Activated CD8-positive, alpha-beta memory T cell treated with anti-CD3 and anti-CD28 coated beads, Interleukin-2, amount 50 U/mL, for 24 hours (primary cell): ENCODE results near the gene HSD17B1.
"Not testable (repeated sequence)": the region's sequence is repeated elsewhere in the genome, so short reads cannot be mapped to it uniquely, and the experiment has no call there.

ENCODE experiments used
- DNase-seq: peaks from one replicate; pipeline ENCODE4 v3.0.0-alpha.2; 2020; ENCODE audit errors: extremely low read depth

Gene HSD17B1

DNA sequence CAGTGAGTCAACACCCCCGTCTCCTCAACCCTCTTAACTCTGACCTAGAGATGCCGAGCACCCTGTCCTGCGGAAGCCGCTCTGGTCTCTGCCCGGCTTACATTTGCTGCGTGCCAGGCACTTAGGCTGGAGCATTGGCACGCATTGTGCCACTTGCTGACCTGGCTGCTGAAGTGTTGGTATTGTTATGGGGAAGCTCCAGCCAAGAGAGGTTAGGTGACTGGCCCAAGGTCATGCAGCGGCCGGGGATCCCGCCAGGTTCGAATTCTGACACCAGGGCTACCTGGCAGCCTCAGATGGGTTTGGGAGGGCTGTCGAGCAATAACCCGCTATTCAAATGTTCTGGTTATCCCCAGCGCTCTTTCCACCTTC is 5.0 kb upstream of the HSD17B1 start:
- no peak for DNase-seq

DNA sequence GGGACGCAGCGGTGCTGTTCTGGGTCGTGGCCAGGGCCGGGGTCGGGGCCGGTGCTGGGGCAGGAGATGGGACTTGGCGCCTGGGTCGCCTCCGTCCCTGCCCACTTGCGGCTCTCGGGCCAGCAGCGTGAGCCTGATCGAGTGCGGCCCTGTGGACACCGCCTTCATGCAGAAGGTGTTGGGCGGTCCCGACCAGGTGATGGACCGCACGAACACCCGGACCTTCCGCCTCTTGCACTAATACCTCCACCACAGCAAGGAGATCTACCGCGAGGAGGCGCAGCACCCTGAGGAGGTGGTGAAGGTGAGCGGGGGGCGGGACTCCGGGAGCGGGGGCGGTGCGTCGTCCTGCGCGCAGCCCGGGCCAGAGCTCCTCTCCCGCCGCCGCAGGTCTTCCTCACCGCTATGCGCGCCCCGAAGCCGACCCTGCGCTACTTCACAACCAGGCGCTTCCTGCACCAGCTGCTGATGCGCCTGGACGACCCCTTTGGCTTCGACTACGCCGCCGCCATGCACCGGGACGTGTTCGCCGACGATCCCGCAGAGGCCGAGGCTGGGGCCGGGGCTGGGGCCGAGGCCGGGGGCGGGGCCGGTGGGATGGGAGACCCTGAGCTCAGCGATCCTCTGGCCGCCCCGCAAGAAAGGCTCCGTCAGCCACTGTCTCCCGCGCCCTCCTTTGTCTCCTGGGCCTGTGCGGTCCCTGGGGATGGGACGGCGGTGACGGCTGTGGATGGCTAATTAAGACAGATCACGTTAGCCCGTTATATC is 4.5 kb upstream of the HSD17B1 start:
- no peak for DNase-seq

DNA sequence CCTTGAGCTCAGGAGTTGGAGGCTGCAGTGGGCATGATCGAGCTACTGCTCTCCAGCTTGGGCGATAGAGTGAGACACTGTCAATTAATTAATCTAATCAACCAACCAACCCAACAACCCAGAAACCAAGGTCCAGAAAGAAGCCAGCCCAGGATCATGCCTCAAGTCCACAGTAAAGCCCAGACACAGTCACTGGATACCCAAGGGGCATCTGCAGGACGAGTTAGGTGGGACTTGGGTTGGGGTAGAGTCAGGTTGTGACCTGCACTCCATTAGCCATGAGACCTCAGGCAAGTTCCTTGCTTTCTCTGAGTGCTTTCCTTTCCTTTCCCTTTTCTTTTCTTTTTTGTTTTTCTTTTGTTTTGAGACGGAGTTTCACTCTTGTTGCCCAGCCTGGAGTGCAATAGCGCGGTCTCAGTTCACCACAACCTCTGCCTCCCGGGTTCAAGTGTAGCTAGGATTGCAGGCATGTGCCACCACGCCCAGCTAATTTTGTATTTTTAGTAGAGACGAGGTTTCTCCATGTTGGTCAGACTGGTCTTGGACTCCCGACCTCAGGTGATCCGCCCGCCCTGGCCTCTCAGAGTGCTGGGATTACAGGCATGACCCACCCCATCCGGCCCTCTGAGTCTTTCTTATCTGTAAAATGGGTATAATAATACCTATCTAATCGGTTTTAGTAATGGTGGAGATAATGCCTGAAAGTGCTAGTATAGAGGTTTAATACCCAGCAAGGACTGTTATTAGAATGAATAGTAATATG is 3.5 kb upstream of the HSD17B1 start:
- no peak for DNase-seq

DNA sequence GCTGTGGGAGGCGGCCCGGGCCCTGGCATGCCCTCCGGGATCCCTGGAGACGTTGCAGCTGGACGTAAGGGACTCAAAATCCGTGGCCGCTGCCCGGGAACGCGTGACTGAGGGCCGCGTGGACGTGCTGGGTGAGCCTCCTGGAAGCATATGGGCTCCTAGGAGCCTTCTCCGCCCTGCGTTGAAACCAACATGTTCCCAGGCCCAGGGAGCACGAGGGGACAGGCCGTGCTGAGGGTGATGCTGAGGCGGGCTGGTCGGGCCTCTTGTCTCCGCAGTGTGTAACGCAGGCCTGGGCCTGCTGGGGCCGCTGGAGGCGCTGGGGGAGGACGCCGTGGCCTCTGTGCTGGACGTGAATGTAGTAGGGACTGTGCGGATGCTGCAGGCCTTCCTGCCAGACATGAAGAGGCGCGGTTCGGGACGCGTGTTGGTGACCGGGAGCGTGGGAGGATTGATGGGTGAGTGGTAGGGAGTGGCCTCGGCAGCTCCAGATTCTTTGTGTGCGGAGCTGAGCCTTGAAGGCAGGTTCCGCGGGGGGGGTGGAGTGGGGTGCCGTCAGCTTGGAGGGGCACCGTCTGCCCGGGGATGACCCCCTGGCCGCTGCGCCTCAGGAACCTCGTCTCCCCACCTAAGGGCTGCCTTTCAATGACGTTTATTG is 567 bp downstream of the HSD17B1 start:
- DNase-seq = no peak

DNA sequence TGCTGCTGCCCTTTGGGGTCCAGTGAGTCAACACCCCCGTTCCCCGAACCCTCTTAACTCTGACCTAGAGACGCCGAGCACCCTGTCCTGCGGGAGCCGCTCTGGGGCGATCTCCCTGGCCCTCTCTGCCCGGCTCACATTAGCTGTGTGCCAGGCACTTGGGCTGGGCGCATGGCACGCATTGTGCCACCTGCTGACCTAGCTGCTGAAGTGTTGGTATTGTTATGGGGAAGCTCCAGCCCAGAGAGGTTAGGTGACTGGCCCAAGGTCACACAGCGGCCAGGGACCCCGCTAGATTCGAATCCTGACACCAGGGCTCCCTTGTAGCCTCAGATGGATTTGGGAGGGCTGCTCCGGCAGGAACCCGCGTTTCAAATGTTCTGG is 1.1 kb downstream of the HSD17B1 start:
- no peak for DNase-seq

DNA sequence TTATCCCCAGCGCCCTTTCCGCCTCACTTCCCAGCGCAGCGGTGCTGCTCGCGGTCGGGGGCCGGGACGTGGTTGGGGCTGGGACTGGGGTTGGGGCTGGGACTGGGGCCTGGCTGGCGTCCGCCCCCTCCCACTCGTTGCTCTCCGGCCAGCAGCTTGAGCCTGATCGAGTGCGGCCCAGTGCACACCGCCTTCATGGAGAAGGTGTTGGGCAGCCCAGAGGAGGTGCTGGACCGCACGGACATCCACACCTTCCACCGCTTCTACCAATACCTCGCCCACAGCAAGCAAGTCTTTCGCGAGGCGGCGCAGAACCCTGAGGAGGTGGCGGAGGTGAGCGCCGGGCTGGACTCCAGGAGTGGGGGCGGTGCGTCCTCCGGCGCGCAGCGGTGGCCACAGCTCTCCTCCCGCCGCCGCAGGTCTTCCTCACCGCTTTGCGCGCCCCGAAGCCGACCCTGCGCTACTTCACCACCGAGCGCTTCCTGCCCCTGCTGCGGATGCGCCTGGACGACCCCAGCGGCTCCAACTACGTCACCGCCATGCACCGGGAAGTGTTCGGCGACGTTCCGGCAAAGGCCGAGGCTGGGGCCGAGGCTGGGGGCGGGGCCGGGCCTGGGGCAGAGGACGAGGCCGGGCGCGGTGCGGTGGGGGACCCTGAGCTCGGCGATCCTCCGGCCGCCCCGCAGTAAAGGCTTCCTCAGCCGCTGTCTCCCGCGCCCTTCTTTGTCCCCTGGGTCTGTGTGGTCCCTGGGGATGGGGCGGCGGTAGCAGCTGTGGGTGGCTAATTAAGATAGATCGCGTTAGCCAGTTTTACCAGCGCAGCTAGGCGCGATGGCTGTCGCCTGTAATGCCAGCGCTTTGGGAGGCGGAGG is 1.8 kb downstream of the HSD17B1 start:
- DNase-seq = peak; percentile 58

DNA sequence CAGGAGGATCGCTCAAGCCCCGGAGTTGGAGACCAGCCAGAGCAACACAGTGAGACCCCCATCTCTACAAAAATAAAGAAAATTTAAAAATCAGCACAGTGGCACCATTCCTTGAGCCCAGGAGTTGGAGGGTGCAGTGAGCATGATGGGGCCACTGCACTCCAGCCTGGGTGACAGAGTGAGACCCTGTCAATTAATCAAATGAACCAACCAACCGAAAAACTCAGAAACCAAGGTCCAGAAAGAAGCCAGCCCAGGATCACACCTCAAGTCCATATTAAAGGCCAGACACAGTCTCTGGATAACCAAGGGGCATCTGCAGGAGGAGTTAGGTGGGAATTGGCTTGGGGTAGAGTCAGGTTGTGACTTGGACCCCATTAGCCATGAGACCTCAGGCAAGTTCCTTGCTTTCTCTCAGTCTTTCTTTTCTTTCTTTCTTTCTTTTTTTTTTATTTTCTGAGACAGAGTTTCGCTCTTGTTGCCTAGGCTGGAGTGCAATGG is 2.4 kb downstream of the HSD17B1 start:
- DNase-seq = no peak

DNA sequence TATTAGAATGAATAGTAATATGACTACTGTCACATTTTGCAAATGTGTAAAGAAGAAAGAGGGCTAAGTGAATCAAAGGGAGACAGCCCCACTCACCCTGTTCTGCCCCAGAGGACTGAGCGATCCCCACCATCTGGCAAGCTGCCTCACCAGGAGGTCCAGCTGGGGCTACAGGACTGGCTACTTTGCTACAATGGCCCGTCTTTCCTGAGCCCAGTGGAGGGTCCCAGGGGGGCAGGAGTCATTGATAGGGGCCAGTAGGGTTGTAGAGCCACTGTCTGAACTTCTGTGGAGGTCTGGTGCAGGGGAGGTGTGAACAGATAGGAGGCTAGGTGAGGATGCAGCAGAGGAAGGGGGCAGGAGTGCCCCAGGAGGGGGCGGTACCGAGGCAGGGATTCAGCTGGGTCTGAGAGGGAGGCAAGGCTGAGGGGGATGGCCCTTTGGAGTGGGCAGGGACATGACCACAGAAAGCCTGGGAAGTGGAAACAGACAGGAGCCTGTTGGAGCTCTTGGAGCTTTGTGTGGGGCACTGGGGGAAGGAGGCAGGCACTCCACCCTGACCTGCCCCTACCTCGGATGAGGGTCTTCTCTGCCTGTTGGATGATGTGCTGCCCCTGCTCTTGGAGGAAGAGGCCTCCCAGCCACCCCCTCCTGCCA is 3.4 kb downstream of the HSD17B1 start:
- DNase-seq = not testable (repeated sequence)

DNA sequence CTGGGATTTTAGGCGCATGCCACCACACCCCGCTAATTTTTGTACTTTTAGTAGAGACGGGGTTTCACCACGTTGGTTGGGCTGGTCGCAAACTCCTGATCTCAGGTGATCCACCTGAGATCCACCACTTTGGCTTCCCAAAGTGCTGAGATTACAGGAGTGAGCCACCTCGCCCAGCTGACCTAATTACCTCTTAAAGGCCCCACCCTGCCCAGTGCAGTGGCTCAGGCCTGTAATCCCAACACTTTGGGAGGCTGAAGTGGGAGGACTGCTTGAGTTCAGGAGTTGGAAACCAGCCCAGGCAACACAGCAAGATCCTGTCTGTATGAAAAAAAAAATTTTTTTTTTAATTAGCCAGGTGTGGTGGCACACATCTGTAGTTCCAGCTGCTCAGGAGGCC is 6.4 kb downstream of the HSD17B1 start:
- DNase-seq = no peak

DNA sequence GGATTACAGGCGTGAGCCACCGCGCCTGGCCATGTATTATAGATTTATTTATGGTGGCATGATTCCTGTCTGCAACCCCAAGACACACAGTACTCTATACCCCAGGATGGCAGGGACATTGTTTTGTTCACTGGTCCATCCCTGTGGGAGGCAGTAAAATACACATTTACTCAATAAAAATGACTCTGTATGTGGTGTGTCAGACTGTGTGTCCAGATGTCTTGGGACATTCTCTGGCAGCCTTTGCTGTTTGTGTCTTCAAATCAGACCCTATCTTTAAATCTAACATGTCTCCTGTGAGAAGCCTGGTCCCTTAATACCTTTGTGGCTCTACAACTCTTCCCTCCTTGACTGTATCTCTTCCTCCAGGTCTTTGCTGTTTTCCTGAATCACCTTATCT is 7.5 kb downstream of the HSD17B1 start:
- no peak for DNase-seq

DNA sequence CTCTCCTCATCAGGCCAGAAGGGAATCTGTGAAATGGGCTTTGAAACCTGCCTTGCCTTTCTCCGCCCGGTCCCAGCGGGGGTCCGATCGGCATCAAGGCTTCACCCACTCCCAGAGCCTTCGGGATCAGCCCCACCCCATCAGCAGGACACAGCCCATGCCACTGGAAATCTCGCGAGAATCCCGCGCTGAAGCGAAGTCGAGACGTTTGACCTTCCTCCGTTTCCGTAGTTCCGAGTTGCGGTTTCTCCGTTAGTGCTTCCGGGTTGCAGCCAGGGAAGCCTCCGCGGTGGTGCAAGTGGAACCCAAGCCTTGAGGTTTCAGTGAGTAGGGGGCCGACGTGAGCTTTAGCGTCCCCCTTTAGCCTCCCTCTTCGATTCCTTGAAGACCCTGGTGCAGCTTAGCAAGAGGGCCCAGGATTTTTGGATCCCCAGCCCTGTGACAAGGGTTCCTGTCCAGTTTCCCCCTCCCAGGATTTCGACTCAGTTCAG is 9.2 kb downstream of the HSD17B1 start, which contains the start of gene COASY:
COASY (plus strand) TSS at position 252 of the 491 bp plus-strand sequence. CDS start 475 bp downstream, outside the sequence.
- peak; percentile 89 for DNase-seq

DNA sequence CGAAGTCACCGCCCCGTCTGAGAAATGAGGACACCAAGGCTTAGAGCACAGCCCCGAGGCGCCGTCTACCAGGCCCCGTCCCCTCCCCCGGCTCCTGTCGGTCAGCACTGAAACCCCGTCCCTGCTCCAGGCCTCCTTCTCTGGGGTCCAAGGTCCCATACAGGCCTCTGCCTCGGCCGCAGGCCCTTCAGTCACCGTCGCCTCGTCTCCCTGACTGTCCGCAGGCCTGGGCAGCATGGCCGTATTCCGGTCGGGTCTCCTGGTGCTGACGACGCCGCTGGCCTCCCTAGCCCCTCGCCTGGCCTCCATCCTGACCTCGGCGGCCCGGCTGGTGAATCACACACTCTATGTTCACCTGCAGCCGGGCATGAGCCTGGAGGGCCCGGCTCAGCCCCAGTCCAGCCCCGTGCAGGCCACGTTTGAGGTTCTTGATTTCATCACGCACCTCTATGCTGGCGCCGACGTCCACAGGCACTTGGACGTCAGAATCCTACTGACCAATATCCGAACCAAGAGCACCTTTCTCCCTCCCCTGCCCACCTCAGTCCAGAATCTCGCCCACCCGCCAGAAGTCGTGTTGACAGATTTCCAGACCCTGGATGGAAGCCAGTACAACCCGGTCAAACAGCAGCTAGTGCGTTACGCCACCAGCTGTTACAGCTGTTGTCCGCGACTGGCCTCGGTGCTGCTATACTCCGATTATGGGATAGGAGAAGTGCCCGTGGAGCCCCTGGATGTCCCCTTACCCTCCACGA is 9.8 kb downstream of the HSD17B1 start:
- no peak for DNase-seq

DNA sequence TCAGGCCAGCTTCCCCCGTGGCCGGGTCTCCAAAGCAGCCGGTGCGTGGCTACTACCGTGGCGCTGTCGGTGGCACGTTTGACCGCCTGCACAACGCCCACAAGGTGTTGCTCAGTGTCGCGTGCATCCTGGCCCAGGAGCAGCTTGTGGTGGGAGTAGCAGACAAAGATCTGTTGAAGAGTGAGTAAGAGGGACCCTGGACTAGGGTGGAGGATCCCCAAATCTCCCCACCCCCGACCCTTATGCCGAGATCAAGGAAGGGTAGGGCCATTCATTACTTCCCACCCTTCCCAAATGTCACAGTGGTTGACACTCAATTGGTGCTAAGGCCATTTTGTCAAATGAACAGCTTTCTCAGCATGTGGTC is 10.4 kb downstream of the HSD17B1 start:
- DNase-seq = no peak

DNA sequence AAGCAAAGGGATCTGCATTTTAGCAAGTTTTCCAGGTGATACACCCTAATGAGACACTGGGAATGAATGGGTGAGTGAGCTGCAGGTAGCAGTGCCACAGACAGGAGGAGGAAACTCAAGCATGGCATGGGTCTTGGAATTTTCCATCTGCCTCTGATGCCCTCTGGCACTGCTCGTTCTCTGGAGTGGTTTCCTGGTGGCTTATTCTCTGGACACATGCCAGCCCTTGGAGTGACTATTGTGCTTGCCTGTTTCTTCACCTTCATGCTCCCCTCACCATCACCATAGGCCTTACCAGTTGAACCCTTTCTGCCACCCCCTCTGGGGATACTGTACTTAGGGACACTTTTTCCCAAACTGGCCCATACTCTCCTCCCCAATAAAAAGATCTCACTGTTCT is 10.8 kb downstream of the HSD17B1 start:
- DNase-seq = no peak

DNA sequence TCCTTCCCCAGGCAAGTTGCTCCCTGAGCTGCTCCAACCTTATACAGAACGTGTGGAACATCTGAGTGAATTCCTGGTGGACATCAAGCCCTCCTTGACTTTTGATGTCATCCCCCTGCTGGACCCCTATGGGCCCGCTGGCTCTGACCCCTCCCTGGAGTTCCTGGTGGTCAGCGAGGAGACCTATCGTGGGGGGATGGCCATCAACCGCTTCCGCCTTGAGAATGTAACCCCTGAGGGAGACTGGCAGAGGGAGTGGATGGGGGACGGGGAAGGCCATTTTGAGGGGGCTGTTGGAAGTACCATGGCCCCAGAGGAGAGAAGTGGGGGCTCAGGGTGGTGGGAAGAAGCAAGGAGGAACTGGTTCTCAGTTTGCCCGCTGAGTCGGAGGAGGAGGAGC is 11.2 kb downstream of the HSD17B1 start:
- no peak for DNase-seq

DNA sequence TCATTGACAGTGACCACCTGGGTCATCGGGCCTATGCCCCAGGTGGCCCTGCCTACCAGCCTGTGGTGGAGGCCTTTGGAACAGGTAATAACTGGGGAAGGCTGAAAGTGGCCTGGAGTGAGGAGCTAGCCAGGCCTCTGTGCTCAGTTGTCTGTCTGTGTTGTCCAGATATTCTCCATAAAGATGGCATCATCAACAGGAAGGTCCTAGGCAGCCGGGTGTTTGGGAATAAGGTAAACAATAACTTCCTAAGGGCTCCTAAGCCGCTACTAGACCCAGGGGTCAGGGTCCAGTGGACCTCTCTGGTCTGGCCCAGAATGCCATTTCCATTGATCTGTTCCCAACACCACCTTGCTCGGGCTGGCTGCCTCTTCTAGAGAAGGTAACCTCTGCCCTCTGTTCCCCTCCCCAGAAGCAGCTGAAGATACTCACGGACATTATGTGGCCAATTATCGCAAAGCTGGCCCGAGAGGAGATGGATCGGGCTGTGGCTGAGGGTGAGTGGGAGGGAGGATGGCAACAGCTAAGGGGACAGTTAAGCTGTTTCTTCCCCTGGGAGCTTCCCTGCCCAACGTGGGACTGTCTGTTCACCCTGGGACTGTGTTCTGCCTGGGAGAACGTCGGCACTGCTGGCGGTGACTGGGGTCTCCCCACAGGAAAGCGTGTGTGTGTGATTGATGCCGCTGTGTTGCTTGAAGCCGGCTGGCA is 12.2 kb downstream of the HSD17B1 start:
- no peak for DNase-seq

DNA sequence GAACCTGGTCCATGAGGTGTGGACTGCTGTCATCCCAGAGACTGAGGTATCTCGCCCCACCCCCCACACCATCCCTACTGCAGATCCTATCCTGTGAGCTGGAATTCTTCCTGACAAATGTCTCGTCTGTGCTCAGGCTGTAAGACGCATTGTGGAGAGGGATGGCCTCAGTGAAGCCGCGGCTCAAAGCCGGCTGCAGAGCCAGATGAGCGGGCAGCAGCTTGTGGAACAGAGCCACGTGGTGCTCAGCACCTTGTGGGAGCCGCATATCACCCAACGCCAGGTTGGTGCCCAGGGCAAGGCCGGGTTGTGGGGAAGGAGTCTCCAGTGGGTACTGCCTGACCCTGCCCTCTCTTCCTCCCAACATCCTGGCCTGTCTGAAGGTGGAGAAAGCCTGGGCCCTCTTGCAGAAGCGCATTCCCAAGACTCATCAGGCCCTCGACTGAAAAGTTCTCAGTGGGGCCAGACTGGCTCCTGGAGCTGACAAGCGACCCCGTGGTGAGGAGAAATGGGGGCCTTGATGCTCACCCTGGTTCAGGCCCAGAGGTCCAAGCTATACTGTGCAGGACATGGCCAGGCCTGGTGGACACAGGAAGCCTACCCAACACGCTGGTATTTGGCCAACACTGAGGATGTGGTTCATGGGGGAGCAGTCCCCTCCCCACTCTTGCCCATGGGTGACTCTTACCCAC is 12.9 kb downstream of the HSD17B1 start:
- no peak for DNase-seq

DNA sequence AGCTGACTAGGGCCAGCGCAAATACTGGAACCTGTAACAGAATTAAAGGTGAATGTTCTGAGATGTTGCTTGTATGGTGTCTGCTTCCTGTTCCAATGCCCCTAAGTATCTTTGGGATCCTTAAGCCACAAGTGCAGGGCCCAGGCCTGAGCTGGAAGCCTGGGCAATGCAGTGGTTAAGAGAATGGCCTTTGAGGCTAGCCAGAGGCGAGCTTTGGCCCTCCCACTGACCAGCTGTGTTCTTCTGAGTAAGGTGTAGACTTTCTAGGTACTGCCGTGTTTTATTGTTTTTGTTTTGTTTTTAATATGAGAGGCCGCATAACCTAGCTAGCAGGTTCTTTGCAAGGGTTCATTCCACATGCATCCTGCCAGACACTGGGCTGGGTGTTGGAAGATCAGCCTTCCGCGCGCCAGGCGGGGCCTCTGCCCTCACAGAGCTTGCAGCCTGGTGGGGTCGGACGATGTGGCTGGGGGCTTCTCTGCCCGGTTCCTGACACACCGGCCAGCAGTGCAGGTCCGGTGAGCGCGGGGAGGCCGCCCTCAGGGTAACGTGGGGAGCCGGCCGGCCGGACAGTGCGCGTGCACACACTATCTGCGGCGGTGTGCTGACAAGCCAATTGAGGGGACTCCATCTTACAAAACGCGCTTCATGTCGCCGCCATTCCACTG is 13.6 kb downstream of the HSD17B1 start:
- no peak for DNase-seq
